ENCODE measurements around the gene RAB21. TPM values are rescaled to one million over a fixed set of nuclear protein-coding genes. Genes with fewer than 3 reads are reported as not detected.

The RAB21 gene
- total RNA-seq, 1 experiment from 2014 or later: 47.2 TPM

- peaks cover 96% of the 10 kb centered on the region for H3K79me2 ChIP-seq (ENCODE audit: low read depth)
- H3K27me3 ChIP-seq (ENCODE audit: insufficient read depth, low read depth): no peaks in the 10 kb centered on the region
- H3K36me3 ChIP-seq (ENCODE audit: low read depth): peaks cover 8% of the 10 kb centered on the region
- H3F3A ChIP-seq (ENCODE audit: insufficient read depth, low read depth): no peaks in the 10 kb centered on the region
- ChIA-PET POLR2A (ENCODE audit: unreplicated experiment) (no interaction called here), CTCF (no interaction called here)
- intact Hi-C loops (cut with micrococcal nuclease; ENCODE audit: unreplicated experiment): no loop called here
- DNase-seq: no peak
- no peak overlapping the region for H3K4me3 ChIP-seq
- H3K4me2 ChIP-seq: no peak overlapping the region
- peaks cover 17% of the 10 kb centered on the region for H3K9me3 ChIP-seq (ENCODE audit: insufficient read depth, low read depth)
- H3K9me2 ChIP-seq (ENCODE audit: insufficient read depth): 0 out of 2 replicates have a peak, but pooled peaks cover 3% of the 10 kb centered on the region
- no peak overlapping the region for H3K27ac ChIP-seq
- H4K20me1 ChIP-seq (ENCODE audit: insufficient read depth): peaks cover 27% of the 10 kb centered on the region
- H3K4me1 ChIP-seq (replicated peaks; ENCODE audit: insufficient read depth): no peaks in the 10 kb centered on the region
- H2AFZ ChIP-seq: no peak overlapping the region
- BruUV-seq (replicated peaks): no TSS peak
- TF ChIP-seq EZH2 (IDR thresholded peaks at IDR 0.05; ENCODE audit: low read depth) (no peak), CTCF (conservative IDR thresholded peaks at IDR 0.05) (no peak)
Observed at GRCh38 chr12:71764587-71765321, 10.1 kb downstream of the RAB21 start.

GRCh38 chr12:71766202-71766601 lies 11.5 kb downstream of the RAB21 start:
- BruUV-seq (replicated peaks): no TSS peak
- Histone ChIP-seq H3F3A (ENCODE audit: insufficient read depth, low read depth) (no peaks in the 10 kb centered on the region; the same call in 1 of the 2 replicates), H3K36me3 (ENCODE audit: low read depth) (peaks cover 5% of the 10 kb centered on the region), H3K4me1 (replicated peaks; ENCODE audit: insufficient read depth) (no peaks in the 10 kb centered on the region), H3K4me3 (no peak overlapping the region), H3K27me3 (ENCODE audit: insufficient read depth, low read depth) (no peaks in the 10 kb centered on the region), H3K79me2 (ENCODE audit: low read depth) (peaks cover 82% of the 10 kb centered on the region), H2AFZ (no peak overlapping the region), H3K9me2 (ENCODE audit: insufficient read depth) (0 out of 2 replicates have a peak, but pooled peaks cover 3% of the 10 kb centered on the region), H3K9me3 (ENCODE audit: insufficient read depth, low read depth) (peaks cover 5% of the 10 kb centered on the region), H3K4me2 (no peak overlapping the region), H4K20me1 (ENCODE audit: insufficient read depth) (peaks cover 27% of the 10 kb centered on the region), H3K27ac (no peak overlapping the region)
- POLR2A ChIA-PET (ENCODE audit: unreplicated experiment): no interaction called here
- no peak for DNase-seq
- intact Hi-C loops (cut with micrococcal nuclease; ENCODE audit: unreplicated experiment): no loop called here
- TF ChIP-seq CTCF (conservative IDR thresholded peaks at IDR 0.05) (no peak), EZH2 (IDR thresholded peaks at IDR 0.05; ENCODE audit: low read depth) (no peak)
- CTCF ChIA-PET: interaction anchor here (0.5 kb wide), 1 partner anchor 15 kb away, joined by 6 read pairs; no protein-coding TSS in a partner anchor

GRCh38 chr12:71767183-71767582 lies 12.5 kb downstream of the RAB21 start:
- Histone ChIP-seq H3K27ac (no peak overlapping the region), H3K9me3 (ENCODE audit: insufficient read depth, low read depth) (peaks cover 3% of the 10 kb centered on the region; the same call in 1 of the 2 replicates), H3K27me3 (ENCODE audit: insufficient read depth, low read depth) (no peaks in the 10 kb centered on the region), H4K20me1 (ENCODE audit: insufficient read depth) (peaks cover 27% of the 10 kb centered on the region), H3K4me2 (no peak overlapping the region), H3K36me3 (ENCODE audit: low read depth) (peaks cover 10% of the 10 kb centered on the region), H3K79me2 (ENCODE audit: low read depth) (peaks cover 74% of the 10 kb centered on the region), H3F3A (ENCODE audit: insufficient read depth, low read depth) (no peaks in the 10 kb centered on the region; the same call in 1 of the 2 replicates), H2AFZ (no peak overlapping the region), H3K4me1 (replicated peaks; ENCODE audit: insufficient read depth) (no peaks in the 10 kb centered on the region), H3K4me3 (no peak overlapping the region), H3K9me2 (ENCODE audit: insufficient read depth) (0 out of 2 replicates have a peak, but pooled peaks cover 3% of the 10 kb centered on the region)
- CTCF ChIA-PET: no interaction called here
- POLR2A ChIA-PET (ENCODE audit: unreplicated experiment): no interaction called here
- no TSS peak for BruUV-seq (replicated peaks)
- intact Hi-C loops (cut with micrococcal nuclease; ENCODE audit: unreplicated experiment): no loop called here
- no peak for DNase-seq
- TF ChIP-seq CTCF (conservative IDR thresholded peaks at IDR 0.05) (no peak), EZH2 (IDR thresholded peaks at IDR 0.05; ENCODE audit: low read depth) (no peak)

Data from PC-9 (cell line).